ENCODE results near the gene GFRA1.

The GFRA1 gene

GRCh38 chr10:116121640-116122525 lies 151.1 kb downstream of the GFRA1 start:
- DNase-seq = no peak

- DNase-seq = no peak
Measured at GRCh38 chr10:116120688-116121455, 152.1 kb downstream of the GFRA1 start.

- DNase-seq = no peak
Measured at GRCh38 chr10:116118847-116119246, 154.2 kb downstream of the GFRA1 start.

DNA sequence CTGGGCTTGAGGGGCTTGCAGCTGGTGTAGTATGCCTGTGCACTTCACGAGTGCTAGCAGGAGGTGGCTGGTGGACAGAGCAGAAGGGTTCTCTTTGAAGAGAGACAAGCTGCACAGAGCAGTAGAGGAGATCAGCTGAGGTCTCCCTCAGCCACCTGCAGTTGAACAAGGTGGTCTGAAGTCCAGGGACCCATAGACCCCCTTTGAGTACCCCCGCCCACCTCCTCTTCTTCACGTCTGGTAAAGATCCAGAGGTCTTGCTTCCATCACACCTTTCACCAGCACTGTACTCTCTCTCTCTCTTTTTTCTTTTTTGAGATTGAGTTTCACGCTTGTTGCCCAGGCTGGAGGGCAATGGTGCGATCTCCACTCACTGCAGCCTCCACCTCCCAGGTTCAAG lies 157.2 kb downstream of the GFRA1 start:
- no peak for DNase-seq

DNA sequence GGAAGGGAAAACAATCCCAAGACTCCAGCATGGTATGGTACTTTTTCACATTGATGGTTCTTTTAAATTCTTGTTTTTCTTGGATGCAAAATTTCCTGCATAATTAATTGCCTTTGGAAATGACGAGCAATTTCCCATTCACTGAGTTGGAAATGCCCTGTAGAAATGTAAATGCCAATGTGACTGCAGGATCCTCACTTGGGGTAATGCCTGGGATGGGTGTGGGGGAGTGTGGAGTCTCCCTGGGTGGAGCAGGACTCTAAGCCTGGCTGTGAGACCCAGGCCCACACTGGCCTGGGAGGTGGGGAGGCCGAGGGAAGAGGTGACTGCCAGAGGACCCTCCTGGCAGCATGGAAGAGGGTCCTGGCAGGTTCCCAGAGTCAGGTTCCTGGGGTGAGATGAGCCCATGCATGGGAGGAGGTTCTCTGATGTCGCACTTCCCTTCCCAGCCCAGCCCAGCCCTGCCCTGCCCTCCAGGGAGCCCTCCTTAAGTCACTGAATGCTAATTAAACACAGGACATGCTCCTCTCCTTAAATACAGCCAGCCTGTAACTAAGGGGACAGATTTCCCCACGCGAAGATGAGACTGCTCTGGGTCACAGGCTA lies 157.9 kb downstream of the GFRA1 start:
- no peak for DNase-seq

- peak; percentile 80 for DNase-seq
Measured at GRCh38 chr10:116113721-116114501, 159.1 kb downstream of the GFRA1 start.

GRCh38 chr10:116112232-116113231 lies 160.5 kb downstream of the GFRA1 start:
- DNase-seq = peak; percentile 32

DNA sequence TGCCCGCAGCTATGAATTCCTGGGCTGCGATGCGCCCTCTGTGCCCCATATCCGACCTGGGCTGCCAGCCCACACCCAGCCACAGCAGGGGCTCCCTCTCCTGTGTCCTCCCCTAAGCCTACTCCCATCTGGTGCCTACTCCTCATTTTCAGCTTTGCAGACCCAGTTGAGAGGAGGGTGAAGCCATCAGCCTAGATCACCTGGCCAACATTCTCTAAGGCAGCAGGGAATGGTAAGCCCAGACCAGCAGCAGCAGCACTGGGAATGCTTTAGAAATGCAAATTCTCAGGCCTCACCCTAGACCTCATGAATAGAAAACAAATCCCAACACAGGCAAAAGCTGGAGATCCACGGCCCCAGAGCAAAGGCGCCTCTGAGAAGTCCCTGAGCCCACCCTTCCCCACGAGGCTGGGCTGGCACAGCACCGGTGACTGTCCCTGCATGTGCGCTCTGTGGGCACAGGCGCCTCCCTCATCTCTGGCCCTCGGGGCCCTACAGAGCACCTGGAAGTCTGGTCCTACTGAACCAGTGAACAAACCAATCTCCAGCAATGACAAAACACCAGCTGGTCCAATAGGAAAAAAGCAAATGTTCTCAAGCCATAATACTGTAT lies 161.4 kb downstream of the GFRA1 start:
- DNase-seq = no peak

DNA sequence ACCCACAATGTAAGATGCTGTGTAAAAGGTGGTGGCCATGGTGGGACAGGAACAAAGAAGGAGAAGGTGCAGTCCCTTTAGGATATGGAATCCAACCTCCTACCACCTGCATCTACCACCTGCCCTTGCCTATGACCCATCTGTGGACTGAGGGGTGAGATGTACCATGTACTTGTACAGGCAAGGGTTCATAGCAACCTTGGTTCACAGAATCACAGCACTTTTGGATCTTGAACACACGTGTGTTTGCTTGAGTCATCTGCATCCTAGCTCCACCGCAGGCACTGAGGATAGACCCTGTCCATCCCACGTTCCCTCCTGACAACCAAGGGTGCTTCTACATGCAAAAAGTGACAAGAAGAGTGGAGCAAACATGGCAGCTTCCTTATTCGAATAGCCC lies 162.3 kb downstream of the GFRA1 start:
- no peak for DNase-seq

GRCh38 chr10:116109881-116110280 lies 163.1 kb downstream of the GFRA1 start:
- DNase-seq = no peak

DNA sequence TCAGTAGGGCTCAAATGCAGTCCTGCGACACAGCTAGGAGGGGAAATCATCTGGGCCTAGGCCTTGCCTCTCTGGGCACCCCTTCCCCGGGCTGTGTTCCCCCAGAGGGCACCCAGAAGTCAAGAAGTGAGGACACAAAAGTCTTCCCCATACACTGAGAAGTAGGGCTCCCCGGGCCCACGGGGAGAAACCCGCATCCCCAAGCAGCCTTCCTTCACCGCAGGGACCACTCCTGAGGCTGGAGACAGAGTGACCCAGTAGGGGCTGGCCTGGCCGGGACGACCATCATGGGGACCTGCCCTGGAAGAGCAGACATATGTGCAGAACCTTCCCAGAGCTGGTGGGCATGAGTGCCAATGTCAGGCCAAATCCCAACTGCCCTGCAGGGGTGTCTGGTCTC lies 163.5 kb downstream of the GFRA1 start:
- DNase-seq = no peak

GRCh38 chr10:116108095-116108494 lies 164.9 kb downstream of the GFRA1 start:
- DNase-seq = no peak

- no peak for DNase-seq
Measured at GRCh38 chr10:116106611-116107010, 166.4 kb downstream of the GFRA1 start.

DNA sequence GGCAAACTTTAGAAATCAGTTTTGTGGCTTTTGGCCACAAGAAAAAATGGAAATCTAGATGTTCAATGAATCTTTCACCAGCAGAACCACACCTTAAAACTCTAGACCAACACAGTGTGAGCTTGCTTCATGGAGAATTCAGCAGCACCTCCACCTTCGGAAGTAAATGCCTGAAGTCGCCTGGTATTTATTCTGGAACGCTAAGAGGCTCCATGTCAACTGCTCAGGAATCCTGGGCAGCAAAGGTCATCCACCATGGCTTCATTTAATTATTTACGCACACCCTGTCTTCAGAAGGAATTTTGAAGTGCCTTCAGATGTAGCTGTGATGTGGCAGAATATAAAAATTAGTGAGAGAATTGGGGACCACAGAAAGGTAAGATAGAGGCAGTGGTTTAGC lies 167.7 kb downstream of the GFRA1 start:
- DNase-seq = no peak

DNA sequence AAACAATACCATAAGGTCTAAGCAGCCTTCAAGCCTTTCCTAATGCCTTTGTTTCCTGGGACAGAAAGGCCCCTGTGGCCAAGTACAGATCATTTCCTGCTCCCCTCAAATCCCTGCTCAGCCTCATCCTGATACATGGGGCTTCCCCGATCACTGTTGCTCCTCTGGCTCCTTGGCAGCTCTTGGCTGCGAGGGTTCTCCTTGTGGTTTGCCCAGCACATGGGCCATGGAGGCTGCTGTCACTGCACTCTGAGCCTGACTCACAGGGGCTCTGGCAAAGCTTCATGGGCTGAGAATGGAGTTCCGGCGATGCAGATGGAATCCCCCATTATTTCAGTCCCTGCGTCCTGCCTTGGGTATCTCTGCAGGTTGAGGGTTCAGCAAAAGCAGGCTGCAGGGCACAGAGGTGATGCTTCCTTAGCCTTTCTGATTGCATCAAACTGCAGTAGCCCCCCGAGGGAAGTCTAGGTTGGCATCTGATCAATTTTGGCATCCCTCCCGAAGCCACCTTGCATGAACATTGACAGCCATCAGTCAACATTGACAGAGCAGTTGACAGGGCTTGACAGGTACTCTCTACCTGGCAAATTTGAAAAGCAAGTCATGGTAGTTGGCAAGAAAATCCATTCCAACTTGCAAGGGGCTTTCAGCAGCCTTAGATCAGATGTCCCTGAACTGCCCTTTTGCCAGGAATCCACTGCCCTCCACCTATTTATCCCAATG lies 168.6 kb downstream of the GFRA1 start:
- DNase-seq = no peak

GRCh38 chr10:116103668-116104067 lies 169.3 kb downstream of the GFRA1 start:
- DNase-seq = no peak

DNA sequence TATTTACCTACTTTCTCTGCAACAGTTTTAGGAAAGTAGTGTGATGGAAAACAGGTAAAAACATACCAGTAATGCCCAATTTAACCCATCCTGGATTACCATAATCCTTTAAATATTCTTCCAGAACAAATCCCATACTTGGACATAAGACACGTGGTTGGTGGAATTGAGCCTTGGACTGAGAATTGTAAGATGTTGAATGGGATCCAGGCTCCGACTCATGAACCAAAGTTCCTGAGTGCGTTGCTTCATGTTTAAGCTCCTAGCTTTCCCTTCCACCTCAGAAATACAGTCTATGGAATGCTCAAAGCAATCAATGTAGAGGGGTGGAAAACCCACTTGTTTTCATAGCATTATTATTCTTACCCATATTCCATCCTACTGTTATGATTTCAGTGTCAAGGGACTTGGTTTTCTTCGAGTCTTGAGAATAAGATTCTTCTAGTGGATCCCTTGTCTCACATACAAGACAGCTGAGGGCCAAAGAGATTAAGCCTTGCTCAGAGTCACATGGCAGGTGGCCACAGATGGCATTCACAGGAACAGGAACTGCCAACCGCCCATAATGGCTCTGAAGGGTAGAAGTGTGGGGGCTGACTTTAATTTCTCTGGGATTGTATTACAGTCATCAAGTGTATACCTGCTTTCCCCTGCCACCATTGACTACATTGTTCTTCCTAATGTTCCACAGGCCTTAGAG lies 171.2 kb downstream of the GFRA1 start:
- DNase-seq = peak; percentile 79

DNA sequence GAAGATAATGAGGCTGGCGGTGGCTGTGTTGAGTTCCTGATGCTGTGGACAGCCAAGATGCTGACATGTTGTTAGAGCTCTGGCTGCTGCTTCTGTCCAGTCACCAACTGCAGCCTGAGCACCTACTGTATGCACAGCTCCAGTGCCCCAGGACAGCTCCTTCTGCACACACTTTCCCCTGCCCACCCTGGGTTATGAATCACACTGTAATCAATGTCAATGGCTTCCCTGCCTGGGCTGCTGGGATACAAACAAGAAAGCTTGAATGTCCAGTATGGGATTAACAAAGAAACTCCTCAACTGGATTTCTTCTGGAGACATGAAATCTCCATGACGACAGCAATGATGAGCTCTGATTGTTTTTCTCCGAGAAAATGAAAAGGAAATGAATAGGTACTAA lies 172.0 kb downstream of the GFRA1 start:
- no peak for DNase-seq

DNA sequence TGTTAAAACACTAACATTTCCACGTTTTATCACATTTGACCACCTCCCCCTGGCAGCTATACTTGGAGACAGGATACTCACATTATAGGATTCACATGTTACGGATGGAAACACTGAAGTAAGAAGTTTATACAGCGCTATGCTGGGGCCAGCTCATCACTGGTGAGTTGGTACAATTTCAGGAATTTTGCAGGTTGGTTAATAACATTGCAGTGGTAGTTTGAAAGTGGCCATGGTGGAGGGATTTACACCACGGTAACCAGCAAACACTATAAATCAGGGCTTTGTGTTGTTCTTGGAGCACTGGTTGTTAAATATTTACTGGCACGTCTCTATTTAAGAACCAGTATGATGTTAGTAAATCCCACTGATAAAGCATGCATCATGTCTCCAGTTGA lies 174.0 kb downstream of the GFRA1 start:
- peak; percentile 49 for DNase-seq

All from fibroblast of skin of scalp (primary cell).